Smooth muscle cell (in vitro differentiated cells): ENCODE measurements around the gene INTS1. TPM values are rescaled to one million over a fixed set of nuclear protein-coding genes. Genes with fewer than 3 reads are reported as not detected.

ENCODE experiments used
- DNase-seq: peaks from one replicate; lab custom pipeline; 2025; ENCODE audit not compliant: unreplicated experiment; lab: John Stamatoyannopoulos, UW
- H2AFZ ChIP-seq: fragments of 200-600 bp; sonication (generic); 2 replicates; pipeline ENCODE4 v1.6.0; 2016; ENCODE audit warnings: antibody characterized with exemption, low read depth, mild to moderate bottlenecking
- H3F3A ChIP-seq: fragments of 200-600 bp; sonication (generic); 2 replicates; pipeline ENCODE4 v1.6.0; 2017; ENCODE audit warnings: antibody characterized with exemption, low read depth
- H3K27ac ChIP-seq: fragments of 200-600 bp; sonication (generic); 2 replicates; pipeline ENCODE4 v1.5.1; 2016; ENCODE audit warnings: low read depth, mild to moderate bottlenecking
- H3K27me3 ChIP-seq: fragments of 200-600 bp; sonication (generic); 2 replicates; pipeline ENCODE4 v1.6.1; 2016; ENCODE audit warnings: low read depth, mild to moderate bottlenecking
- H3K36me3 ChIP-seq: fragments of 200-600 bp; sonication (generic); 2 replicates; pipeline ENCODE4 v1.5.1; 2016; ENCODE audit warnings: low read depth
- H3K4me1 ChIP-seq: fragments of 200-600 bp; sonication (generic); 2 replicates; pipeline ENCODE4 v1.5.1; 2016; ENCODE audit warnings: low read depth
- H3K4me2 ChIP-seq: fragments of 200-600 bp; sonication (generic); 2 replicates; pipeline ENCODE4 v1.6.0; 2016; ENCODE audit warnings: mild to moderate bottlenecking
- H3K4me3 ChIP-seq: fragments of 200-600 bp; sonication (generic); 2 replicates; pipeline ENCODE4 v1.5.1; 2016; ENCODE audit warnings: mild to moderate bottlenecking
- H3K79me2 ChIP-seq: fragments of 200-600 bp; sonication (generic); 2 replicates; pipeline ENCODE4 v1.6.0; 2016; ENCODE audit warnings: low read depth, mild to moderate bottlenecking
- H3K9ac ChIP-seq: fragments of 200-600 bp; sonication (generic); 2 replicates; pipeline ENCODE4 v1.6.0; 2016; ENCODE audit warnings: low read depth
- H3K9me3 ChIP-seq: fragments of 200-600 bp; sonication (generic); replicated peaks from 2 replicates; pipeline ENCODE4 v1.5.1; 2016; ENCODE audit warnings: low read depth
- H4K20me1 ChIP-seq: fragments of 200-600 bp; sonication (generic); 2 replicates; pipeline ENCODE4 v1.6.0; 2016; ENCODE audit warnings: low read depth
- CTCF ChIP-seq: fragments of 200-600 bp; sonication (generic); IDR thresholded peaks from 2 replicates; pipeline ENCODE4 v1.5.1; 2017; ENCODE audit warnings: borderline replicate concordance, mild to moderate bottlenecking, antibody characterized with exemption; ENCODE audit not compliant: insufficient read depth, poor library complexity, severe bottlenecking
- WGBS: methylation state at CpG from one replicate; pipeline ENCODE4 v1.1.7; 2016; ENCODE audit warnings: low lambda C conversion rate; 5-methylcytosine and 5-hydroxymethylcytosine counted together
- polyA plus RNA-seq: library from polyadenylated mRNA; unstranded; fragments of >200 nt; fragmentation: Nextera tagmentation; extraction: Ambion mirVana; gene quantifications from 2 replicates; pipeline ENCODE4 v1.2.1, GENCODE V29; 2016
- total RNA-seq: library from RNA; depleted of rRNA; stranded (reverse); fragments of >200 nt; gene quantifications from 2 replicates; pipeline ENCODE4 v1.2.3, GENCODE V29; 2014

INTS1 gene
- total and polyA plus RNA-seq, 2 experiments from 2014 or later, result 18.2 to 51.2 TPM

- Histone ChIP-seq H3K9me3 (no peaks in the 10 kb centered on the region), H3K4me1 (peaks cover 7% of the 10 kb centered on the region), H3K27ac (no peak overlapping the region), H3K36me3 (no peaks in the 10 kb centered on the region), H3K9ac (no peak overlapping the region), H3K4me2 (no peak overlapping the region), H2AFZ (no peak overlapping the region), H3F3A (no peaks in the 10 kb centered on the region), H4K20me1 (peaks cover 11% of the 10 kb centered on the region), H3K4me3 (no peak overlapping the region), H3K79me2 (peaks cover 25% of the 10 kb centered on the region), H3K27me3 (no peaks in the 10 kb centered on the region)
- WGBS, result 96% methylated on average over 35 of the region's 35 CpGs
- DNase-seq, result no peak
- no peak for TF ChIP-seq CTCF
These were observed 1.8 kb upstream of the INTS1 start for GRCh38 chr7:1505731-1506550.

- WGBS, result 41% methylated on average over 23 of the region's 24 CpGs
- no peak overlapping the region for H3K27ac ChIP-seq
- H3K79me2 ChIP-seq, result peaks cover 25% of the 10 kb centered on the region
- peak overlapping the region; percentile 91 for H3K9ac ChIP-seq
- H3F3A ChIP-seq, result no peaks in the 10 kb centered on the region
- H4K20me1 ChIP-seq, result peaks cover 11% of the 10 kb centered on the region
- no peaks in the 10 kb centered on the region for H3K36me3 ChIP-seq
- no peak for TF ChIP-seq CTCF
- H3K27me3 ChIP-seq, result no peaks in the 10 kb centered on the region
- H3K4me1 ChIP-seq, result peaks cover 7% of the 10 kb centered on the region
- peak overlapping the region; percentile 99 for H3K4me3 ChIP-seq
- H2AFZ ChIP-seq, result no peak overlapping the region
- no peak for DNase-seq
- H3K4me2 ChIP-seq, result peak overlapping the region; percentile 98
- no peaks in the 10 kb centered on the region for H3K9me3 ChIP-seq
These were observed 799 bp downstream of the INTS1 start for GRCh38 chr7:1503390-1503789.

GRCh38 chr7:1502845-1503244 is 1.3 kb downstream of the INTS1 start:
- Histone ChIP-seq H3K4me2 (peak overlapping the region; percentile 98), H4K20me1 (peaks cover 11% of the 10 kb centered on the region), H3K79me2 (peaks cover 25% of the 10 kb centered on the region), H3K27me3 (no peaks in the 10 kb centered on the region), H3K27ac (no peak overlapping the region), H3K36me3 (no peaks in the 10 kb centered on the region), H3K9me3 (no peaks in the 10 kb centered on the region), H3F3A (no peaks in the 10 kb centered on the region), H3K9ac (peak overlapping the region; percentile 91), H2AFZ (no peak overlapping the region), H3K4me1 (peaks cover 7% of the 10 kb centered on the region), H3K4me3 (peak overlapping the region; percentile 99)
- no peak for DNase-seq
- 98% methylated on average over 16 of the region's 20 CpGs for WGBS
- TF ChIP-seq CTCF, result no peak
